Karpas-422 (cell line): ENCODE measurements around the gene SLC25A6. TPM values are rescaled to one million over a fixed set of nuclear protein-coding genes. Genes with fewer than 3 reads are reported as not detected.

Experiments used
- DNase-seq: peaks from one replicate; pipeline ENCODE4 v3.0.0-alpha.2; 2015
- H2AFZ ChIP-seq: fragments of 200-600 bp; sonication (generic); 2 replicates; pipeline ENCODE4 v1.6.1; 2014; ENCODE audit warnings: antibody characterized with exemption, low read length, mixed read lengths
- H3K27ac ChIP-seq: fragments of 200-600 bp; sonication (generic); 2 replicates; pipeline ENCODE4 v1.5.1; 2014; ENCODE audit warnings: mild to moderate bottlenecking, low read length, moderate library complexity
- H3K27me3 ChIP-seq: fragments of 200-600 bp; sonication (generic); 2 replicates; pipeline ENCODE4 v1.6.1; 2014; ENCODE audit warnings: low read length, mixed read lengths
- H3K36me3 ChIP-seq: fragments of 200-600 bp; sonication (generic); 2 replicates; pipeline ENCODE4 v1.6.1; 2014; ENCODE audit warnings: low read length, mixed read lengths; ENCODE audit not compliant: insufficient read depth
- H3K4me1 ChIP-seq: fragments of 200-600 bp; sonication (generic); 2 replicates; pipeline ENCODE4 v1.6.1; 2014; ENCODE audit warnings: mild to moderate bottlenecking, low read length, mixed read lengths
- H3K4me2 ChIP-seq: fragments of 200-600 bp; sonication (generic); 2 replicates; pipeline ENCODE4 v1.6.1; 2014; ENCODE audit warnings: low read length, low read depth, mild to moderate bottlenecking; ENCODE audit not compliant: poor library complexity, severe bottlenecking
- H3K4me3 ChIP-seq: fragments of 200-600 bp; sonication (generic); 2 replicates; pipeline ENCODE4 v1.5.1; 2014; ENCODE audit warnings: mild to moderate bottlenecking, antibody characterized with exemption, low read length, mixed read lengths
- H3K79me2 ChIP-seq: fragments of 200-600 bp; sonication (generic); 2 replicates; pipeline ENCODE4 v1.6.1; 2014; ENCODE audit warnings: mild to moderate bottlenecking, low read length, mixed read lengths
- H3K9ac ChIP-seq: fragments of 200-600 bp; sonication (generic); 2 replicates; pipeline ENCODE4 v1.6.0; 2014; ENCODE audit warnings: low read length
- H3K9me2 ChIP-seq: fragments of 200-600 bp; sonication (generic), shearing (Covaris generic); replicated peaks from 2 replicates; pipeline ENCODE4 v1.6.0; 2014; ENCODE audit warnings: mild to moderate bottlenecking, low read length, moderate library complexity; ENCODE audit not compliant: insufficient read depth
- H3K9me3 ChIP-seq: fragments of 300-700, 200-600 bp; sonication (generic); 2 replicates; pipeline ENCODE4 v1.6.1; 2014; ENCODE audit warnings: low read length, mixed read lengths
- H4K20me1 ChIP-seq: fragments of 200-600 bp; sonication (generic); 2 replicates; pipeline ENCODE4 v1.6.1; 2014; ENCODE audit warnings: mild to moderate bottlenecking, antibody characterized with exemption, low read length, low read depth; ENCODE audit not compliant: insufficient read depth
- total RNA-seq: library from RNA; depleted of rRNA; stranded (reverse); fragments of >200 nt; shearing (Covaris generic); gene quantifications from 2 replicates; pipeline ENCODE4 v1.2.3, GENCODE V29; 2014; ENCODE audit warnings: low replicate concordance; rRNA removed

The SLC25A6 gene
- total RNA-seq, 1 experiment from 2014 or later: 209 TPM

GRCh38 chrX:1336948-1337779 lies 54.7 kb downstream of the SLC25A6 start:
- peaks cover 9% of the 10 kb centered on the region; the same call in 1 of the 2 replicates for H3K9me3 ChIP-seq
- H2AFZ ChIP-seq: no peak overlapping the region

GRCh38 chrX:1336331-1336943 lies 55.5 kb downstream of the SLC25A6 start, which contains the start of gene IL3RA:
IL3RA (plus strand) TSS chrX:1336785; CDS start chrX:1341766, 4,981 bp downstream.
- H3K27ac ChIP-seq: no peak within 1 kb of the TSS
- no peak for DNase-seq

More at GRCh38 chrX:1336948-1337779, 54.7 kb downstream of the SLC25A6 start:
- no peak for DNase-seq
- no peaks in the 10 kb centered on the region for H3K27me3 ChIP-seq
- no peak overlapping the region for H3K4me2 ChIP-seq
- no peaks in the 10 kb centered on the region for H3K79me2 ChIP-seq
- peaks cover 19% of the 10 kb centered on the region for H3K36me3 ChIP-seq
- H3K4me1 ChIP-seq: no peaks in the 10 kb centered on the region
- H3K4me3 ChIP-seq: no peak overlapping the region
- H3K9ac ChIP-seq: no peak overlapping the region
- H3K27ac ChIP-seq: no peak overlapping the region
- no peaks in the 10 kb centered on the region for H4K20me1 ChIP-seq
- H3K9me2 ChIP-seq: no peaks in the 10 kb centered on the region

More at GRCh38 chrX:1336331-1336943, 55.5 kb downstream of the SLC25A6 start, which contains the start of gene IL3RA:
- Histone ChIP-seq H3K4me1 (no peaks in the 10 kb centered on the region), H3K27me3 (no peaks in the 10 kb centered on the region), H3K9me3 (peaks cover 5% of the 10 kb centered on the region; the same call in 1 of the 2 replicates), H3K79me2 (no peaks in the 10 kb centered on the region), H4K20me1 (no peaks in the 10 kb centered on the region), H3K36me3 (peaks cover 14% of the 10 kb centered on the region), H3K9ac (no peak within 1 kb of the TSS), H3K9me2 (no peaks in the 10 kb centered on the region), H3K4me3 (no peak within 1 kb of the TSS), H2AFZ (no peak within 1 kb of the TSS), H3K4me2 (no peak within 1 kb of the TSS)

Other genes starting within 250 kb of the SLC25A6 start
- gene CRLF2, start 179.5 kb downstream of the SLC25A6 start, total RNA-seq: not detected in 2 replicates
- not detected in 2 replicates for gene CSF2RA, start 123.3 kb downstream of the SLC25A6 start, total RNA-seq
- gene IL3RA, start 55.3 kb downstream of the SLC25A6 start, total RNA-seq: not detected in 2 replicates
- 18.4 and 51.0 TPM in 2 replicates for gene ASMTL, start 60.8 kb upstream of the SLC25A6 start, total RNA-seq
- 87.1 and 130 TPM in 2 replicates for gene P2RY8, start 145.1 kb upstream of the SLC25A6 start, total RNA-seq
- gene AKAP17A, start 199.5 kb upstream of the SLC25A6 start, total RNA-seq: 27.9 and 66.6 TPM in 2 replicates
- gene ASMT, start 222.9 kb upstream of the SLC25A6 start, total RNA-seq: 0.29 TPM in 1 of 2 replicates, not detected in the other